GM10248 (cell line): ENCODE results near the gene FRRS1L.

ENCODE experiments used
- CTCF ChIA-PET: fragments of 300-600 bp; sonication (Branson Sonifier 250); formaldehyde crosslinking; extraction: SDS; loops from one replicate; lab custom pipeline; 2021; ENCODE audit warnings: antibody characterized with exemption; lab: Yijun Ruan, JAX
- POLR2A ChIA-PET: fragments of 350-650 bp; sonication (Branson Sonifier 250); formaldehyde crosslinking; extraction: SDS; loops from one replicate; lab custom pipeline; 2020; ENCODE audit warnings: antibody characterized with exemption; lab: Yijun Ruan, JAX
- DNase-seq: peaks from one replicate; pipeline ENCODE4 v3.0.0; 2012; ENCODE audit errors: extremely low spot score
- CTCF ChIP-seq: IDR thresholded peaks from 2 replicates; pipeline ENCODE4 v1.5.1; 2012; ENCODE audit warnings: mild to moderate bottlenecking, low read depth; ENCODE audit errors: extremely low read depth, missing control alignments, control extremely low read depth

Gene FRRS1L

GRCh38 chr9:109159583-109159982 lies 7.5 kb downstream of the FRRS1L start:
- POLR2A ChIA-PET = no interaction called here
- no peak for TF ChIP-seq CTCF
- no peak for DNase-seq
- CTCF ChIA-PET = interaction anchor here (1.0 to 2.0 kb wide), 3 partner anchors 11 to 245 kb away, joined by 3 to 5 read pairs (median 3); no protein-coding TSS in a partner anchor

- TF ChIP-seq CTCF = no peak
- DNase-seq = no peak
- ChIA-PET CTCF (interaction anchor here (1.0 to 2.0 kb wide), 3 partner anchors 10 to 246 kb away, joined by 3 to 5 read pairs (median 3); no protein-coding TSS in a partner anchor), POLR2A (no interaction called here)
Observed at GRCh38 chr9:109158651-109159050, 8.4 kb downstream of the FRRS1L start.

- DNase-seq = no peak
- ChIA-PET CTCF (no interaction called here), POLR2A (no interaction called here)
- TF ChIP-seq CTCF = no peak
Observed at GRCh38 chr9:109156708-109157107, 10.3 kb downstream of the FRRS1L start.

- ChIA-PET POLR2A (no interaction called here), CTCF (no interaction called here)
- no peak for DNase-seq
- no peak for TF ChIP-seq CTCF
Observed at GRCh38 chr9:109150925-109151545, 16.0 kb downstream of the FRRS1L start.

GRCh38 chr9:109149722-109150121 lies 17.3 kb downstream of the FRRS1L start:
- POLR2A ChIA-PET = no interaction called here
- CTCF ChIA-PET = no interaction called here
- TF ChIP-seq CTCF = no peak

GRCh38 chr9:109149089-109149488 lies 18.0 kb downstream of the FRRS1L start:
- POLR2A ChIA-PET = no interaction called here
- CTCF ChIA-PET = interaction anchor here (0.9 to 1.3 kb wide), 4 partner anchors 10 to 132 kb away, joined by 3 to 4 read pairs (median 3); no protein-coding TSS in a partner anchor
- no peak for DNase-seq
- TF ChIP-seq CTCF = no peak

More at GRCh38 chr9:109149722-109150121, 17.3 kb downstream of the FRRS1L start:
- no peak for DNase-seq
